ENCODE measurements around the gene LAPTM5.

The LAPTM5 gene

DNA sequence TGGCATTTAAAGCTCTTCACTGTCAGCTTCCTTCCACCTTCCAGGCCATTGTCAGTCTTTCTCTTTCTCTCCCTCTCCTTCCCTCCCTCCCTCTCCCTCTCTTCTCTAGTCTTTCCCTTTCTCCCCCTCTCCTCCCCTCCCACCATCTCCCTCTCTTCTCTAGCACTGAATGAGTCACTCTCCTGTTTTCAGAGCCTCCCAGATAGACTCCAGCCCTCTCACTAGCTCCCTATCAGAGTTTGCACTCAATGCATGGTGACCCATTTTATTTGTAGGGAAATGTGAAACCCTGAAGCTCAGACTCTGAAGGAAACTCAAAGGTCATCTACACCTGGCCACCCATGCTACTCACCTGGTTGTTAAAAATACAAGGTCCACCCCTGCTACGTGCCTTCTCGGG lies 29.8 kb downstream of the LAPTM5 start:
- no peak for DNase-seq
- intact Hi-C loops (cut with DNase I; ENCODE audit: low total_unique reads), result no loop called here
- Histone ChIP-seq H3K4me1 (no peaks in the 10 kb centered on the region), H3K36me3 (peaks cover 0 to 41% (median 7%) of the 10 kb centered on the region in 3 donors), H3K27ac (no peak overlapping the region), H3K4me3 (no peak overlapping the region), H3K9me3 (no peaks in the 10 kb centered on the region), H3K27me3 (no peaks in the 10 kb centered on the region)
- TF ChIP-seq, protein P1, sequence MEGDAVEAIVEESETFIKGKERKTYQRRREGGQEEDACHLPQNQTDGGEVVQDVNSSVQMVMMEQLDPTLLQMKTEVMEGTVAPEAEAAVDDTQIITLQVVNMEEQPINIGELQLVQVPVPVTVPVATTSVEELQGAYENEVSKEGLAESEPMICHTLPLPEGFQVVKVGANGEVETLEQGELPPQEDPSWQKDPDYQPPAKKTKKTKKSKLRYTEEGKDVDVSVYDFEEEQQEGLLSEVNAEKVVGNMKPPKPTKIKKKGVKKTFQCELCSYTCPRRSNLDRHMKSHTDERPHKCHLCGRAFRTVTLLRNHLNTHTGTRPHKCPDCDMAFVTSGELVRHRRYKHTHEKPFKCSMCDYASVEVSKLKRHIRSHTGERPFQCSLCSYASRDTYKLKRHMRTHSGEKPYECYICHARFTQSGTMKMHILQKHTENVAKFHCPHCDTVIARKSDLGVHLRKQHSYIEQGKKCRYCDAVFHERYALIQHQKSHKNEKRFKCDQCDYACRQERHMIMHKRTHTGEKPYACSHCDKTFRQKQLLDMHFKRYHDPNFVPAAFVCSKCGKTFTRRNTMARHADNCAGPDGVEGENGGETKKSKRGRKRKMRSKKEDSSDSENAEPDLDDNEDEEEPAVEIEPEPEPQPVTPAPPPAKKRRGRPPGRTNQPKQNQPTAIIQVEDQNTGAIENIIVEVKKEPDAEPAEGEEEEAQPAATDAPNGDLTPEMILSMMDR (IDR thresholded peaks at IDR 0.05), result no peak

DNA sequence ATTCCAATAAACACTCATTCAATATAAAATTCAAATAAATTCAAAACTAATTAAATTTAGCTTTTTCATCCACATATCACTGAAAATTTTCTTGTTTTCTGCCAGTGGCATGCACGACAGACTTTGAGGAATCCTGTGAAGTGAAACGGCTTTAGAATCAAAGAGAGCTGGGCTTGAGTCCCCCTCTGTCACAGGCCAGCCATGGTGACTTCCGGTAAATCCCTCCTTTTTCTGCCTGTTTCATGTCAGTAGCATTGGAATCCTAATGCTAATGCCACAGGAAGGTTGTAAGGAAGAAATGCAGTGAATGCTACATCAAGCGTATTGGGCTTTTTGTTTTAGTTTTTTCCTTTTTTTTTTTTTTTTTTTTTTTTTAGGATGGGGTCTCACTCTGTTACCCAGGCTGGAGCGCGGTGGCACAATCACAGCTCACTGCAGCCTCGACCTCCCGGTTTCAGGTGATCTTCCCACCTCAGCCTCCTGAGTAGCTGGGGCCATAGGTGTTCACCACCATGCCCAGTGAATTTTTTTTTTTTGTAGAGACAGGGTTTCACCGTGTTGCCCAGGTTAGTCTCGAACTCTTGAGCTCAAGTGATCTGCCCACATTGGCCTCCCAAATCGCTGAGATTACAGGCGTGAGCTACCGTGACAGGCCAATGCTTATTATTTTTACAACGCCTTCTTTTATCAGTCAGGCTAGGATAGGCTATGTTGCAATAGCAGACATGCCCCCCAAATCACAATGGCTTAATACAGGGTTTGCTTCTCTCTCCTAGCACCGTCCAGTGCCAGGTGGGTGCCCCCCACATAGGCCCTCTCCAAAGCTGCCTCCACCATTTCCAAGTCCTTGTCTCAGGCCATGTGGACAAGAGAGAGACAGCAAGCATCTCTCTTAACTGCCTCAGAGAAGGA lies 30.5 kb downstream of the LAPTM5 start:
- Histone ChIP-seq H3K36me3 (peaks cover 0 to 47% (median 7%) of the 10 kb centered on the region in 3 donors), H3K4me1 (peaks cover 0 to 3% (median 0%) of the 10 kb centered on the region in 4 donors), H3K27me3 (no peaks in the 10 kb centered on the region), H3K4me3 (no peak overlapping the region), H3K9me3 (no peaks in the 10 kb centered on the region), H3K27ac (no peak overlapping the region)
- TF ChIP-seq, protein P1 (IDR thresholded peaks at IDR 0.05), result no peak
- DNase-seq, result no peak
- intact Hi-C loops (cut with DNase I; ENCODE audit: low total_unique reads), result no loop called here

DNA sequence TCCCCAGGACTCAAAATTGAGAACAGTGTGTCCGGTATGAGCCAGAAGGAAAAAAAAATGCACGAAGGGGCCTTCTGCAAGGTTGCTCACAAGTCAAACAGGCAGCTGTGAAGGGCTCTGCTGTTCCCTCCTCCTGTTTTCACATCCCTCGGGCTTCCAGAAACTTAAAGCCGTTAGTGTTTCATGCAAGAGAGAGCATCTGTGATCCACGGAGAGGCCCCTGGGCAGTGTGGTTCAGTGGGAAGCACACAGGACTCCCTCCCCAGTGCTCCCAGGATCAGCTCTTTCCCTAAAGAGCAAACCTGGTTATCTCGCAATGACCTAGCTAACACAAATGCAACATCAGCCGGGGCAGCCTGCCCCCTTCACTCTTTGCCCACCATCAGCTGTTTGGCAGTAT lies 31.3 kb downstream of the LAPTM5 start:
- intact Hi-C loops (cut with DNase I; ENCODE audit: low total_unique reads), result no loop called here
- TF ChIP-seq, protein P1 (IDR thresholded peaks at IDR 0.05), result no peak
- Histone ChIP-seq H3K27me3 (no peaks in the 10 kb centered on the region), H3K4me3 (no peak overlapping the region), H3K36me3 (peaks cover 0 to 53% (median 7%) of the 10 kb centered on the region in 3 donors), H3K9me3 (no peaks in the 10 kb centered on the region), H3K27ac (no peak overlapping the region), H3K4me1 (peaks cover 0 to 6% (median 0%) of the 10 kb centered on the region in 4 donors)
- no peak for DNase-seq

DNA sequence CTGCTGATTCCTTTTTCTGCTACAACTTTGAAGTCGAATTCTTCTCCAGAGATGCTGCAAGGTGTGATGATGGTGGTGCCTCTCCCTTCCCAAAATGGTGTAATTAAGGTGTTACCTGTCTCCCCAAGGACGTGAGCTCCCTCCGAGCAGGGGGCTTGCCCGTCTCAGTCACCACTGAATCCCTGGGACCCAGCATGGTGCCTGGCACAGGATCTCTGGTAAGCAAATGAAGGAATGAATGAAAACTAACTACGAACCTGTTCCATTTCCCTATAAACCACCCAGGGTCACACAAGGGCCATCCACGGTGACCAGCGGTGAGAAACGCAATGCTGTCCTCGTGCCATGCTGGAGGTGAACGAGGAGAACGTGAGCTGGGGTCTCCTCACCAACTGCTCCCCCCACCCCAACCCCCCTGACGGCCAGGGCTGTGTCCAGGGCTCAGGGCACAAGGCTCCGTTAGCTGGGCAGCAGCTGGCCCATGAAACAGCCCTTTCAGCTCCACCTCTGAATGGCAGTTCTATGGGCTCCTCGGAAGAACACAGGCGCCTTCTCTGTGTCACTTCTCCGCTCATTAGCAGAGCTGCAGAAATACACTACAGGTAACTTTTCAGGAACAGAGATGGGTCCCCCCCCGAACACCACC lies 32.0 kb downstream of the LAPTM5 start:
- TF ChIP-seq, protein P1 (IDR thresholded peaks at IDR 0.05), result no peak
- no peaks in the 10 kb centered on the region for H3K27me3 ChIP-seq
- H3K27ac ChIP-seq, result no peak overlapping the region
- intact Hi-C loops (cut with DNase I; ENCODE audit: low total_unique reads), result no loop called here
- DNase-seq, result no peak
- H3K36me3 ChIP-seq, result peaks cover 0 to 53% (median 7%) of the 10 kb centered on the region in 3 donors
- H3K9me3 ChIP-seq, result no peaks in the 10 kb centered on the region
- H3K4me3 ChIP-seq, result no peak overlapping the region
- peaks cover 0 to 6% (median 0%) of the 10 kb centered on the region in 4 donors for H3K4me1 ChIP-seq

DNA sequence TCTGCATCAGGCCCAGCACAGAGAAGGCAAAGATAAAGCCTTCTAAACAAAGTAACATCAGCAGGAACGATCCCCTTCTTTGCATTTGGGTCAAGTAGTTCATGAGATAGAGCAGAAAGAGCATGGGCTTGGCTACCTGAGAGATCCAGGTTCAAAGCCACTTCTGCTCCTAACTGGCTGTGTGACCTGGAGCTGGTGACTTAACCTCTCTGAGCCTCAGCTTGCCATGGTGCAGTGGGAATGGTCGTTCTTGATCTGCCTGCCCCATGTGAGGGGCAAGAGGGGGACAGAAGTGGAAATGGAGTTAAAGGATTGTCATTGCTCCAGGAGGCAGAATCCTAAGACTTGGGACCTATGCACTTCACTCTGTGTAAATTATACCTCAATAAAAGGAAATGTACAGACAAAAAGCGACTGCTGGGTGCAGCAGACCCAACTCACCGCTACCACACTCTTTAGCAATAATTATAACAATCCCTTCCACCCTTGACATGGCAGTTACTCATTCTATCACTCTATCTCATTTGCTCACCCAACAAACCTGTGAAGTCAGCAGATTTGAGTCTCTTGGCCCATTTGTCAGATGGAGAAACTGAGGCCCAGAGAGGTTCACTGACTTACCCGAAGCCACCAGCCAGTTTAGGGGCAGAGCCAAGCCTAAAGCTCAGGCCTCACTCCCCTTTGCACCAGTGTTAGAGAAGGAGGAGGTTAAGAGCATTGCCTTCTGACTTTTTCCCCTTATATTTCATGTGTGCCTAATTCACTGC lies 32.7 kb downstream of the LAPTM5 start:
- no peak for DNase-seq
- Histone ChIP-seq H3K27me3 (no peaks in the 10 kb centered on the region), H3K27ac (no peak overlapping the region), H3K4me1 (peaks cover 0 to 6% (median 0%) of the 10 kb centered on the region in 4 donors), H3K4me3 (no peak overlapping the region), H3K9me3 (no peaks in the 10 kb centered on the region), H3K36me3 (peaks cover 0 to 53% (median 7%) of the 10 kb centered on the region in 3 donors)
- TF ChIP-seq, protein P1 (IDR thresholded peaks at IDR 0.05), result no peak
- intact Hi-C loops (cut with DNase I; ENCODE audit: low total_unique reads), result loop anchor here (5.0 kb wide), 1 partner anchor 187 kb away; no protein-coding TSS in a partner anchor
